Activated CD4-positive, alpha-beta T cell treated with anti-CD3 and anti-CD28 coated beads for 24 hours (primary cell): ENCODE results near the gene ACSM5.
A peak's percentile ranks its signal among the peaks of the same experiment; 100 is the strongest.

Experiments
- DNase-seq, 2 donors: peaks; one replicate each; pipeline ENCODE4 v3.0.0-alpha.2; 2020; ENCODE audit warnings: low read depth in 2 of 2

ACSM5 gene, protein sequence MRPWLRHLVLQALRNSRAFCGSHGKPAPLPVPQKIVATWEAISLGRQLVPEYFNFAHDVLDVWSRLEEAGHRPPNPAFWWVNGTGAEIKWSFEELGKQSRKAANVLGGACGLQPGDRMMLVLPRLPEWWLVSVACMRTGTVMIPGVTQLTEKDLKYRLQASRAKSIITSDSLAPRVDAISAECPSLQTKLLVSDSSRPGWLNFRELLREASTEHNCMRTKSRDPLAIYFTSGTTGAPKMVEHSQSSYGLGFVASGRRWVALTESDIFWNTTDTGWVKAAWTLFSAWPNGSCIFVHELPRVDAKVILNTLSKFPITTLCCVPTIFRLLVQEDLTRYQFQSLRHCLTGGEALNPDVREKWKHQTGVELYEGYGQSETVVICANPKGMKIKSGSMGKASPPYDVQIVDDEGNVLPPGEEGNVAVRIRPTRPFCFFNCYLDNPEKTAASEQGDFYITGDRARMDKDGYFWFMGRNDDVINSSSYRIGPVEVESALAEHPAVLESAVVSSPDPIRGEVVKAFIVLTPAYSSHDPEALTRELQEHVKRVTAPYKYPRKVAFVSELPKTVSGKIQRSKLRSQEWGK

GRCh38 chr16:20409398-20410120 is at the start of gene ACSM5:
TSS of gene ACSM5 (plus strand) at chr16:20409534. CDS start at chr16:20411485, 1,951 bp downstream.
- DNase-seq = no peak

- DNase-seq = no peak
Observed at GRCh38 chr16:20359997-20360396, 49.3 kb upstream of the ACSM5 start.

DNA sequence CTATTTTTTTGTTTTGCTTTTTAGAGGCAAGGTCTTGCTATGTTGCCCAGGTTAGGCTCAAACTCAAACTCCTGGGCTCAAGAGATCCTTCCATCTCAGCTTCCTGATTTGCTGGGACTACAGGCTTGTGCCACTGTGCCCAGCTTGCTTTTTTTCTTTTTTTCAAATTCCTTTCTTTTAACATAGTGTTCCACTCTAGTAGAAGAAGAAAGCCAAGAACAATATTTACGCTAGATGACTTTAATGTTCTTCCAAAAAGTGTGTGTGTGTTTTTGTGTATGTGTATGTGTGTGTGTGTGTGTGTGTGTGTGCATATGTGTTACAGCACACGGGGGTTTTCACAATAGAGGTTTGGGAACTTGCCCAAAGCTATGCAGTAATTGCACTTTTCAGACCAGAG is 46.1 kb upstream of the ACSM5 start:
- no peak for DNase-seq

DNA sequence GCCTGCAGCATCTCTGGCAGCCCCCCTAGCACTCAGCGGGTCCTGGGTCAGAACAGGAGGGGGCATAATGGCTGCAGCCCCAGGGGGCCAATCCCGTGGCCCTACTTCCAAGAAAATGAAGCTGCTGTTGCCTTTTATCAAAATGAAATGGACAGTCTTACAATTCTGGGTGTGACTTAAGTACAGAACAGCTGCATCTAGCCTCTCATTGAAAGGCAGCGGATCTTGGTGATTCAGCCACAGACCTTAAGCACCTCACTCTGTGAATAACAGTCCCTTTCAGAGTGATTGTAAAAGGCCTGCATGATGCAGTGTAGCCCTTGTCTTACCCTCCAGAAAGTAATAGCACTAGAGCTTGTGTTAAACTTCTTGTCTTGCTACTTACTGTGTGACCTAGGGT is 45.3 kb upstream of the ACSM5 start:
- no peak for DNase-seq

GRCh38 chr16:20369452-20370054 is 39.8 kb upstream of the ACSM5 start:
- DNase-seq = no peak

- no peak for DNase-seq
Observed at GRCh38 chr16:20372701-20373100, 36.6 kb upstream of the ACSM5 start.

GRCh38 chr16:20377181-20377580 is 32.2 kb upstream of the ACSM5 start:
- no peak for DNase-seq

GRCh38 chr16:20380782-20381181 is 28.6 kb upstream of the ACSM5 start:
- DNase-seq = no peak

DNA sequence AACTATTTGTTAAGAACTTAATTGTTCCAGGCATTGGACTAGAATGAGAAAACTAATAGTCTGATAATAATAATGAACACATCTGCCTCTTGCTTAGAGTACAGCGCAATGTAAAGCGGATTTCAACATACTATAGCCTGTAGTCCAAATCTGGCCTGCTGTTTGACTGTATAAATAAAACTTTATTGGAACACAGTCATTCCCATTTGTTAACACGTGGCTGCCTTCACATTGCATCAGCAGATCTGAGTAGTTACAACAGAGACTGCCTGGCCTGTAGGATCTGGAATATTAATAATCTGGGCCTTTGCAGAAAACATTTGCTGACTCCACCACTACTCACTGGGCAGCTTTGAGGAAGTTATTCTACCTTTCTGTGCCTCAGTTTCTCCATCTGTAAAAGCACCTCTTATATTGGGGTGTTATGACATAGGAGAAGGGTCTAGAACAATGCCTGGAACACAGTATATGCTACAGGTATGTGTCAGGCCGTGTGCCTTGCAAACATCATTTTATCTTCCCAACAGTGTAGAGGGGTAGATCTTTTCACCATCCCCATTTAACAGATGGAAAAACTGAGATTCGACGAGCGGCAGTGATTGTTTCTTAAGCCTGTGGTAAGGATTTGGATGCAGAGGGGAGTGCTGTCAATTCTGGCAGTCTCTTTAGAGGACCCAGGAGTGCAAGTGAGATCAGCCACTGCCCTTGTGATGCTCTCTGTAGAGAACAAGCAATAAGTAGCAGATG is 27.0 kb upstream of the ACSM5 start:
- DNase-seq = no peak

- DNase-seq = peak; percentile 14 to 29
Observed at GRCh38 chr16:20383106-20384029, 26.0 kb upstream of the ACSM5 start.

DNA sequence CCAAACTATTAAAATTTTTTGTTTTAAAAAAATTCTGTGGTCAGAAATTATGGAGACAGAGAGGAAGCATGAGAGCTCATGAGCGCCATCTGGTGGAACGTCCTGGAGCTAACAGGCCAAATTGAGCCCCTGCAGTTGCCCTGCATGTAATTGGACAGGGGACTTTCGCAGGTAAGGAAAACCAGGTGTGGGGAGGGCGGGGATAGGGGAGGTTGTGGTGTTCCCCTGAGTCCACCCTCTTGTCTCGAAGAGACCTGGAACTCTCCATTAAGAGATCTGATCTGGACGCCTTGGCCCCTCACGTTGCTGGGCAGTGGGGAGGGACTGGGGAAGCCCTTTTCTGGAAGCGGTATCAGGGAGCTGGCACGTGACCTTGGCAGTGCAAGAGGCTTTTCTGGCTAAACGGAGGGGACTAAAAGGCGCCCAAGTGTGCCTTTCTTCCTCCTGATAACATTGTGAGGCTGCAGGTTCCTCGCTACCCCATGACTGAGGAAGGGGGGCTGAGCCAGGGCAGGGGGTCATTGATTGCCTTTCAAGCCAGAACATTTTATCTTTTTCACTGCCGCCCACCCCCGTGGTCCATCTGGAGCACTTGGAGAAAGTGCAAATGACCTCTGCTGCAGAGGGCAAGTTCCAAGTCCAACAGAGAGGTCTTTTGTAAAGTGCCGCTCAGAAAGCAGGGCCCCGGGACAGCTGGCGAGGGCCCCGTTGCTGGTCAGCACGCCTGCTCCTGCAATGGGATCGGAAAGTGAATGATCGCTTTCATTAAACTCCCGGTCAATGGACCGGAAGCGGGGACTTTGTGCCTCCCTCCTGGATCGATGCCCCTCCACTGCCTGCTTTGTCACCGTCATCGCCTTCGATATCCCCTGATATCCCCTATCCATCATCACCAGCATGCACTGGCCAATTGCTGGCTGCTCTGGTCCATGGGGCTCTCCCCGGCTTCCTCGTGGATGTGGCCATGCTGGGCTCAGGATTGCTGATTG is 23.2 kb upstream of the ACSM5 start:
- peak; percentile 36 to 55 for DNase-seq

GRCh38 chr16:20387978-20388377 is 21.4 kb upstream of the ACSM5 start:
- no peak for DNase-seq

- DNase-seq = no peak
Observed at GRCh38 chr16:20388854-20389253, 20.5 kb upstream of the ACSM5 start.

DNA sequence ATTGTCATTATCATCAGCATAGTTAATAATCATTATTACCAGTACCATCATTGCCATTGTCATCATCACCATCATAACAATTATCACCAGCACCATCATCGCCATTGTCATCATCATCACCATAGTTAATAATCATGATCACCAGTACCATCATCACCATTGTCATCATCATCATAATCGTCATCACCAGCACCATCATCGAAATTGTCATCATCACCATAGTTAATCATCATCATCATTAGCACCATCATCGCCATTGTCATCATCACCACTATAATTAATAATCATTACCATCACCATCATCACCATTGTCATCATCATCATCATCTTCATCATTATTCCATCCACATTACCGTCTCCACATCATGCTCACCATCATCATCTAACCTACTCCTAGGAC is 18.3 kb upstream of the ACSM5 start:
- no peak for DNase-seq

DNA sequence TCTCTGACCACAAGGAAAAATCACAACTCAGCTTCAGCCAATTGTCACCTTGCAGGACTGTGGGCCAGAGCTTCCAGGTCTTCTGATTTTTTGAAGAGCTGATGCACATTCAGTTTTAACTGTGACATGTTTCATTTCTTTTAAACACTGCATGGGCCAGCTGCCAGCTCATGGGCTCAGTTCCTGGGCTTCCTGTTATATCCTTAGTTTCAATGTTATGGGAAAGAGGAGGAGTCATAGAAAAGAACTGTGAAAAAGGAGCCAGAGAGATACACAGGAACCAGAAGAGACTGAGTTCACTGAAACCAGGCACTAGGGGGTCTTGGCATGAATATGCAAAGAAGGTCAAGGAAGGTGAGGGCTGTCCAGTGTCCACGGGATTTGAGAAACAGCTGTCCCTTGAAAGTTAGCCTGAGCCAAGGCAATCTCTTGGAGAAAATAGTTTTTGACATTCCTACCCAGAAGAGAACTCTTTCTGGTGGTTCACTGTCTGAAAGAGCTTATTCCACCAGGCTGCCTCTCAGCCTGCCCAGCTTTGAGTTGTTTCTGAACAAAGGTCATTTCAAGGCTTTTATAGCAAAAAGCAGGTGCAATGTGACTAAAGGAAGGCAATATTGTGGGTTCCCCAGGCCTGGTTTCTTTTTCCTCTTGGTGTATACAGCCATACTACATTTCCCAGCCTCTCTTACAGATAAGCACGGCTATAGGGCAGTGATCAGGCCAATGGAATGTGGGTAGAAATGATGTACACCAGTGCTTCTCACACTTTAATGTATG is 15.3 kb upstream of the ACSM5 start:
- DNase-seq = no peak

DNA sequence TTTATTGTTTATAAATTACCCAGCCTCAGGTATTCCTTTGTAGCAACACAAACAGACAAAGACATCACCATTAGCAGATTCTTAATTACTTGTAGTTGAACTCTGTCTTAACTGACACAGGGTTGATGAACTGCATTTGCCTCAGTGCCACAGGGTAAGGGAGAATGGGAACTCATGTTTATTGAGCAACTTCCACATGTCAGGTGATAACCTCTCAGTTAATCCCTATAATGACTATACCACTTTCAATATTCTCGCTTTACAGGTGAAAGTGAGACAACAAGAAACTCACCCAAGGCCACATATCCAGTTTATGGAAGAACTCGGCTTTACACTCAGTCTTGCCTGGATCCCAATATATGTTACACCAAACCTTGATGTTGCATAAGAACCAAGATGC is 13.4 kb upstream of the ACSM5 start:
- no peak for DNase-seq

- DNase-seq = no peak
Observed at GRCh38 chr16:20396846-20397467, 12.4 kb upstream of the ACSM5 start.

DNA sequence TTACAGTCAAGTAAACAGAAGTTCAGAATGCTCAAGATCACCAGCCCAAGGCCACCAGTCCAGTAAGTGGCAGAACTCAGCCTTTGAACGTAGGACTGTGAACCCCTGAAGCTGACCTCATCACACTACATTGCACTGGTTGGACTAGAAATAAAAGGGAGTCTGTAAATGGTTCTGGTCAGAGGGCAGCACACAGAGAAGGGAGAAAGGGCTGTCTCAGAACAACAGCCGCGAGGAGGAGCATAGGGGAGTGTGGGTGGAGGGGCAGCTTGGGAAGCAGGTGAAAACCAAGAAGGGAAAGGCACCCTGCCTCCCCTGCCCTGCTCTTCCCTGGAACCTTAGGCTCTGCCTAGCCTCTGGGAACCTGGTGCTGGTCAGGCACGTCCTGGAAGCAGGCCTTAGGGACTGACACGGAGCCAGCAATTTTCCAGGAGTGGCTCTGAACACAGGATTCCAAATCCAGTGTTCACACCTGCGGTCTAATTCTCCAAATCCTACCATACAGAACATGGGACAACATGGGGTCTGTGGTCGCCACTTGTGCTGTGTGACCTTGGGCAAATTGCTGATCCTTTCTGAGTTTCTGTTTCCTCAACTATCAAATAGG is 11.8 kb upstream of the ACSM5 start:
- DNase-seq = no peak
